Caco-2 (cell line): ENCODE measurements around the gene C1orf141. TPM values are rescaled to one million over a fixed set of nuclear protein-coding genes. Genes with fewer than 3 reads are reported as not detected.

ENCODE experiments used
- BruUV-seq: library from RNA; stranded (reverse); fragments of 400-500 nt; replicated peaks from 2 replicates; lab custom pipeline; 2021; lab: Mats Ljungman, UMichigan
- CTCF ChIA-PET: fragments of 300-600 bp; sonication (Branson Sonifier 250); formaldehyde crosslinking; loops from one replicate; lab custom pipeline; 2022; ENCODE audit warnings: antibody characterized with exemption; lab: Charles Lee
- POLR2A ChIA-PET: fragments of 300-600 bp; sonication (Branson Sonifier 250); formaldehyde crosslinking; loops from one replicate; lab custom pipeline; 2022; ENCODE audit warnings: antibody characterized with exemption; lab: Charles Lee
- DNase-seq, 2 experiments: peaks; one replicate each; pipeline versions ENCODE4 v3.0.0 to v3.0.0-alpha.2; 2020 to 2022
- H3K27me3 ChIP-seq: replicated peaks from 2 replicates; pipeline ENCODE4 v1.6.0; 2011; ENCODE audit warnings: low read length; ENCODE audit not compliant: control insufficient read depth, insufficient read depth
- H3K36me3 ChIP-seq: 2 replicates; pipeline ENCODE4 v1.5.1; 2011; ENCODE audit warnings: low read length; ENCODE audit not compliant: control insufficient read depth, insufficient read depth
- H3K4me1 ChIP-seq: fragments of 250-450 bp; sonication (Bioruptor Pico); 2 replicates; pipeline ENCODE4 v1.5.1; 2020; ENCODE audit warnings: mild to moderate bottlenecking
- H3K4me3 ChIP-seq: 2 replicates; pipeline ENCODE4 v1.5.1; 2011; ENCODE audit warnings: low read depth, mild to moderate bottlenecking, control low read depth, low read length
- H3K9me3 ChIP-seq: fragments of 250-450 bp; sonication (Bioruptor Pico); 2 replicates; pipeline ENCODE4 v1.5.1; 2020; ENCODE audit warnings: mild to moderate bottlenecking, moderate library complexity
- H3K27ac Mint-ChIP-seq: one replicate; pipeline ENCODE4 v1.8.0; 2022; ENCODE audit warnings: mixed read lengths; ENCODE audit not compliant: unreplicated experiment
- H3K27me3 Mint-ChIP-seq: one replicate; pipeline ENCODE4 v1.8.0; 2022; ENCODE audit warnings: mixed read lengths; ENCODE audit not compliant: insufficient read depth, unreplicated experiment
- H3K36me3 Mint-ChIP-seq: one replicate; pipeline ENCODE4 v1.8.0; 2022; ENCODE audit warnings: mild to moderate bottlenecking, mixed read lengths; ENCODE audit not compliant: insufficient read depth, unreplicated experiment
- H3K4me1 Mint-ChIP-seq: one replicate; pipeline ENCODE4 v1.8.0; 2022; ENCODE audit warnings: low read depth, mixed read lengths; ENCODE audit not compliant: unreplicated experiment
- H3K4me3 Mint-ChIP-seq: one replicate; pipeline ENCODE4 v1.8.0; 2022; ENCODE audit warnings: mild to moderate bottlenecking, moderate library complexity, mixed read lengths; ENCODE audit not compliant: unreplicated experiment
- H3K9me3 Mint-ChIP-seq: one replicate; pipeline ENCODE4 v1.8.0; 2022; ENCODE audit warnings: mixed read lengths; ENCODE audit not compliant: unreplicated experiment
- CTCF ChIP-seq, 2 experiments: fragments of 200-600 bp in 1 of 2; IDR thresholded peaks; 1 replicate in 1 of 2; 2 replicates in 1 of 2; pipeline versions ENCODE4 v1.5.1 to v1.8.0; 2011 to 2022; ENCODE audit warnings: antibody characterized with exemption in 1 of 2, control low read depth in 1 of 2, inconsistent platforms in 1 of 2, low read depth in 1 of 2, low read length in 1 of 2, mild to moderate bottlenecking in 1 of 2, moderate library complexity in 1 of 2; ENCODE audit not compliant: insufficient read depth in 1 of 2, severe bottlenecking in 1 of 2, unreplicated experiment in 1 of 2
- intact Hi-C: fragments of 100-400 bp; cut with micrococcal nuclease; formaldehyde crosslinking; loops from one replicate; pipeline ENCODE4 v1.10.0; 2022; ENCODE audit not compliant: unreplicated experiment
- total RNA-seq: library from RNA; stranded (reverse); gene quantifications from 2 replicates; pipeline ENCODE4 v1.2.3, GENCODE V29; 2022

C1orf141 gene
- total RNA-seq, 1 experiment from 2014 or later, result not detected

DNA sequence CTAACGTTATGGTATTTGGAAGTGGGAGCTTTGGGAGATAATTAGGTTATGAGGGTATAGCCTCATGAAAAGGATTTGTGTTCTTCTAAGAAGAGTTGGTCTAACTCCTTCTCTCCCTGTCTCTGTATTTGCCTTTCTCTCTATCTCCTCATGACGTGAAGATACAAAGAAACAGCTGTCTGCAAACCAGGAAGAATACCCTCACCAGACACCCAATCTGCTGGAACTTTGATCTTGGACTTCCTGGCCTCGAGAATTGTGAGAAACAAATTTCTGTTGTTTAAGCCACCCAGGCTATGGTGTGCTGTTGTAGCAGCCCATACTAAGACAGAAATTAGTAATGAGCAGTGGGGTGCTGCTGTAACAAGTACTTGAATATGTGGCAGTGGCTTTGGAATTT is 16.1 kb downstream of the C1orf141 start:
- no peak overlapping the region for H3K4me3 ChIP-seq
- no peaks in the 10 kb centered on the region for H3K9me3 Mint-ChIP-seq
- no peaks in the 10 kb centered on the region for H3K27me3 ChIP-seq
- POLR2A ChIA-PET, result no interaction called here
- H3K27ac Mint-ChIP-seq, result no peak overlapping the region
- no peaks in the 10 kb centered on the region for H3K4me1 Mint-ChIP-seq
- no peaks in the 10 kb centered on the region for H3K36me3 Mint-ChIP-seq
- intact Hi-C loops, result no loop called here
- no peak overlapping the region for H3K4me3 Mint-ChIP-seq
- H3K9me3 ChIP-seq, result peaks cover 5% of the 10 kb centered on the region; the same call in 1 of the 2 replicates
- CTCF ChIA-PET, result no interaction called here
- no peaks in the 10 kb centered on the region for H3K36me3 ChIP-seq
- BruUV-seq, result no TSS peak
- H3K4me1 ChIP-seq, result no peaks in the 10 kb centered on the region
- no peaks in the 10 kb centered on the region for H3K27me3 Mint-ChIP-seq
- no peak for DNase-seq
- no peak for TF ChIP-seq CTCF (IDR thresholded peaks at IDR 0.05; ENCODE audit: insufficient read depth in 1 of 2, low read depth in 1 of 2, low read length in 1 of 2, severe bottlenecking in 1 of 2, unreplicated experiment in 1 of 2)

DNA sequence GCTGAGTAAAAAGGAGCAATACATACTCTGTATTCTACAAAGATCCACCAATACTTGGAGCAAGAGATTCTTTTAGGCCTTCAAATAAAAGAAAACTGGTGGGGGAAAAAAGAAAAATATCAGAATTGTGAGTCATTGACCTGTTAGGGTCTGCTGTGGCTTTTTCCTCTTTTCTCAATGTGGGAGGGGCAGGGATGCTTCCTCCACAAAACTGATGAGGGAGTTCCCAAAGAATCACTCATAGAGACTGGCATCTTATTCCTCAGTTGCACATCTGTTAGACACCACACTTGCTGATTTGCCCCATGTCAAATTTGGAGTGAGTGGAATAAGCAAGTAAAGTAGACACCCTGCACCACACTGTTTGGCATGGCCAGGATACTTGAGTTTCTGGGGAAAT is 16.6 kb downstream of the C1orf141 start:
- Mint-ChIP-seq H3K36me3 (no peaks in the 10 kb centered on the region), H3K4me3 (no peak overlapping the region), H3K9me3 (no peaks in the 10 kb centered on the region), H3K27ac (no peak overlapping the region), H3K4me1 (no peaks in the 10 kb centered on the region), H3K27me3 (no peaks in the 10 kb centered on the region)
- POLR2A ChIA-PET, result no interaction called here
- TF ChIP-seq CTCF (IDR thresholded peaks at IDR 0.05; ENCODE audit: insufficient read depth in 1 of 2, low read depth in 1 of 2, low read length in 1 of 2, severe bottlenecking in 1 of 2, unreplicated experiment in 1 of 2), result no peak
- intact Hi-C loops, result no loop called here
- Histone ChIP-seq H3K4me1 (no peaks in the 10 kb centered on the region), H3K36me3 (no peaks in the 10 kb centered on the region), H3K4me3 (no peak overlapping the region), H3K9me3 (peaks cover 5% of the 10 kb centered on the region; the same call in 1 of the 2 replicates), H3K27me3 (no peaks in the 10 kb centered on the region)
- CTCF ChIA-PET, result no interaction called here
- no peak for DNase-seq
- BruUV-seq, result no TSS peak

DNA sequence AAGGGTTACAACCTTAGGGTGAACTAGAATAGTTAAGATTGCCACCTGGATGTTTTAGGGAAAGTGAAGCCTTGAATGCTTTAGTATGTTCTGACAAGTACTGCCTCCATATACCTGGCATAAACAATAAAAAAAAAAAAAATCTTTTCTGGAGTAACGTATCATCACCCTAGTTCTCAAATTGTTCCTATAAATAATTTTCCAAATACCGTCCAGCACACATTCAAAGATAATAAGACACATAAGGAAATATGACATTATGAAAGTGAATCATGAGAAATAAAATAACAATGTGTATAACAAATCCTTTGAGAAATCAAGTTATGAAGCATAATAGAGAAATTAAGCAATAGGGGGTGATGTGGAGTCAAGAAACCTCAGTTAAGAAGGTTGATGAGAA is 20.6 kb downstream of the C1orf141 start:
- intact Hi-C loops, result no loop called here
- no TSS peak for BruUV-seq
- POLR2A ChIA-PET, result no interaction called here

More for the DNA sequence above, 20.6 kb downstream of the C1orf141 start:
- CTCF ChIA-PET, result no interaction called here
- no peak overlapping the region for H3K4me3 Mint-ChIP-seq
- Histone ChIP-seq H3K27me3 (no peaks in the 10 kb centered on the region), H3K9me3 (no peaks in the 10 kb centered on the region), H3K36me3 (no peaks in the 10 kb centered on the region), H3K4me1 (no peaks in the 10 kb centered on the region), H3K4me3 (no peak overlapping the region)
- no peaks in the 10 kb centered on the region for H3K36me3 Mint-ChIP-seq
- no peaks in the 10 kb centered on the region for H3K4me1 Mint-ChIP-seq
- H3K9me3 Mint-ChIP-seq, result no peaks in the 10 kb centered on the region
- H3K27ac Mint-ChIP-seq, result no peak overlapping the region
- TF ChIP-seq CTCF (IDR thresholded peaks at IDR 0.05; ENCODE audit: insufficient read depth in 1 of 2, low read depth in 1 of 2, low read length in 1 of 2, severe bottlenecking in 1 of 2, unreplicated experiment in 1 of 2), result no peak
- no peaks in the 10 kb centered on the region for H3K27me3 Mint-ChIP-seq
- DNase-seq, result no peak
